Measurements from ENCODE around the gene NFASC.

Gene NFASC

GRCh38 chr1:204882479-204882878 lies 11.8 kb downstream of the NFASC start:
- H3K4me3 ChIP-seq (ENCODE audit: low read length) = no peak overlapping the region
- TF ChIP-seq CTCF (IDR thresholded peaks at IDR 0.05; ENCODE audit: insufficient read depth, low read depth, low read length, missing control alignments) = no peak
- no peak for DNase-seq (ENCODE audit: low read depth)

- no peak overlapping the region for H3K4me3 ChIP-seq (ENCODE audit: low read length)
- no peak for DNase-seq (ENCODE audit: low read depth)
- TF ChIP-seq CTCF (IDR thresholded peaks at IDR 0.05; ENCODE audit: insufficient read depth, low read depth, low read length, missing control alignments) = no peak
Observed at GRCh38 chr1:204883405-204883804, 12.7 kb downstream of the NFASC start.

DNA sequence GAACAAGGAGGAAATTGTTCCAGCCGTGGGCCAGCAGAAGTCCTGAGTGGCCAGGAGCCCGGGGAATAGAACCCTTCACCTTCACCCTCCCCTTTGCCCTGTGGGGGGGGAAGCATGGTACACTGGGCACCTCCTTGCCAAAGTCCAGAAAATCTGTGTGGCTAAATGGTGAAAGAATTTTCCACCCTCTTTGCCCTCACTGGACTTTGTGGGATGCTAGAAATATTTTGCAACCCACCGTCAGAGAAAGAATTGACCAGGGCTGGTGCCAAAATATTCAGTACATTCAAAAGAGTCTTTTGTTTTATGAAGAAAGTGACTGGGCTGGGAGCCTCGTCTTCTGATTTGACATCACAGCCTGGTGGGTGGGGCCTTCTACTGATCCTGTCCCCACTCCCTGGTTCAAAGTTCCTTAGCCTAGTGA lies 14.6 kb downstream of the NFASC start:
- peak; percentile 8 for DNase-seq (ENCODE audit: low read depth)
- no peak overlapping the region for H3K4me3 ChIP-seq (ENCODE audit: low read length)
- TF ChIP-seq CTCF (IDR thresholded peaks at IDR 0.05; ENCODE audit: insufficient read depth, low read depth, low read length, missing control alignments) = no peak

DNA sequence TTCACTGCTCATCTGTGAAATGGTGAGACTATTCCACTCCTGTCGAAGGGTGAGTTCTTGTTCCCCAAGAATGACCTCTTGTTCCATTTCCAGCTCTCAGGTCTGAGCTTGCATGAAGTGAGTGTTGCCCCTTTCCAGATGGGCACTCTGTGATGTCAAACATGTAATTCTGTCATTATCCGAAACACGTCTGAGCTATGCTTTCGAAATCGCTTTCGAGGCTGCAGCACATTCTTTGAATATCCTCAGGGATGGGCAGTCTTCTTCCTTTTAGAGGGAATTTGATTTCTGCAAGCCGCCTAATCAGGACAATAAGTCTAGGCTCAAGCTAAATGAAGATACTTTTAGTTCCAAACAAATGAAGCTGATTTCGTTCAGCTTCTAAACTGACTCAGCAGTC lies 15.1 kb downstream of the NFASC start:
- TF ChIP-seq CTCF (IDR thresholded peaks at IDR 0.05; ENCODE audit: insufficient read depth, low read depth, low read length, missing control alignments) = no peak
- DNase-seq (ENCODE audit: low read depth) = peak; percentile 20
- H3K4me3 ChIP-seq (ENCODE audit: low read length) = no peak overlapping the region

GRCh38 chr1:204887846-204888245 lies 17.2 kb downstream of the NFASC start:
- DNase-seq (ENCODE audit: low read depth) = no peak
- no peak for TF ChIP-seq CTCF (IDR thresholded peaks at IDR 0.05; ENCODE audit: insufficient read depth, low read depth, low read length, missing control alignments)
- H3K4me3 ChIP-seq (ENCODE audit: low read length) = no peak overlapping the region

GRCh38 chr1:204888294-204888693 lies 17.6 kb downstream of the NFASC start:
- TF ChIP-seq CTCF (IDR thresholded peaks at IDR 0.05; ENCODE audit: insufficient read depth, low read depth, low read length, missing control alignments) = no peak
- no peak for DNase-seq (ENCODE audit: low read depth)
- no peak overlapping the region for H3K4me3 ChIP-seq (ENCODE audit: low read length)

- no peak overlapping the region for H3K4me3 ChIP-seq (ENCODE audit: low read length)
- TF ChIP-seq CTCF (IDR thresholded peaks at IDR 0.05; ENCODE audit: insufficient read depth, low read depth, low read length, missing control alignments) = no peak
- DNase-seq (ENCODE audit: low read depth) = no peak
Observed at GRCh38 chr1:204889681-204890383, 19.2 kb downstream of the NFASC start.

Measured in epithelial cell of esophagus (primary cell).